ENCODE measurements around the gene RIMBP2.

RIMBP2 gene

DNA sequence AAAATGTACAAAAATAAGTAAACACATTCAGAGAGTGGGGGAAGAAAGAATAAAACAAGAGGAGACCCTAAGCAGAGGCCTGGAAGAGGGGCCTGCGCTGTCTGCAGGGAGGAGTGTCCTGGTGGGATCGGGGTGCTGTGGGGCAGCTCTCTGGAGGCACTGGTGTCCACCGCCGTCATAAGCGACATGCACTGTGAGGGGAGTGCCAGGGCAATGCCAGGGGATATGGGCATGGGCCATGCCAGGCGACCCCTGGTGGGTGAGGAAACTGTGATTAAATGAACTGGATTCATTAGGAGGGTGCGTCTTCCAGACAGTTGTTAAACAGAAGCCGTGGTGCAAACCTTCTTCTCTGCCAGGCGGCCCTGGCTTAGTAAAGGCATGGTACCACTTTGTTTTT, 261.8 kb downstream of the RIMBP2 start:
- no peak for DNase-seq

DNA sequence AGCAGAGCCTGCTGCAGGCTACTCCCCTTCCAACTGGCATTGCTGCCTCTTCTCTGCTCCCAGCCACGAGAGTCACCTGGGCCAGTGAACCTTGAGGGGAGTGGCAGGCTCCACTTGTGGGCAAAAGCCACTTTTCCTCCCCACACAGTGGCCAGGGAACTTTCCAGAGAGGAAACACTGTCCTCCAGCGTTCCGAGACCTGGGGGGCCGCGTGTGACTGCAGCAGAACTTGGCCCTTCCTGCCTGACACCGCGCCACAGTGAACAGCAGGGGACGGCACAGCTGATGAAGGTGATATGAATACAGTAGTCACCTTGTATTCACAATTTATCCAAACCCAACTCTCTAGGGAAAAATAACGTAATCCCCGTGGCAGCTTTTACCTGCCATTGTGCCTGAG, 263.6 kb downstream of the RIMBP2 start:
- DNase-seq: no peak

DNA sequence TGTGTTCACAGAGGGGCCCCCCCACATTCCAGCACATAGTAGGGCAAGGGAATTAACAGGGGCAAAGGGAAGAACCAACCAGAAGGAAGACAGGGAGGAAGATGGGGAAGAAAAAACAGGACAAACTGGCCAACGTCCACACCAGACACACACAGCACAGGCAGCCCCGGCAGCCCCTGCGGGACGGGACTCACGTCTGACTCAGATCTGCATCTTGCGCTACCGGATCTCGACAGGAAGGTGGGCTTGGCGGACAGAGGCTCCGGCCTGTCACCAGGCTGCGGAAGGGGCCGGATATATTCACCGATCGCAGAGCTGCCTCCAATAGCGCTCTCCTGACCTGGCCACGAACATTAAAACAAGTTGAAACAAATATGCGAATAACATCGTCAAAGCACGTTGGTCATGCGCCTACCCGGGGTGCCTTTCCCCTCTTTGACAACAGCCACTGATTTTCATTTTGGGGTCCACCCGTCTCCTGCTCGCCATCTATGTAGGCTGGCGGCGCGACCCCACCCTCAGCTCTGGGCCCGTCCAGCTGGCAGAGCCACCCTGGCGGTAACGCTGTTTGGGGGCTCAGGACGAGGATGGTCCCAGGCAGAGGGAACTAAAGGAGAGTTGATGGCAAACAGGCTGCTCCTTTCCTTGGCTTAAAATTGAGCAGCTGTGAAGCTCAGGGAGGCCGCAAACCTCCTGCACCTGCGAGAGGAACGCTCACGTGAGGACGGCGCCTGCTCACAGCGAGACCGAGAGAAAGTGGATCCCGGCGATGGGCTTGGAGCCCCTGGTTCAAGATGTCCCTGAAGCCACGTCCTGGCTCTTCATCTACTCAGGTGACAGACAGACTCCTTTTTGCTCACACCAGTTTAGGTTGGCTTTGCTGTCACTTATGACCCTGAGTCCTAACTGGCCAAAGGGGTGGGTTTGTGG, 264.8 kb downstream of the RIMBP2 start:
- no peak for DNase-seq

DNA sequence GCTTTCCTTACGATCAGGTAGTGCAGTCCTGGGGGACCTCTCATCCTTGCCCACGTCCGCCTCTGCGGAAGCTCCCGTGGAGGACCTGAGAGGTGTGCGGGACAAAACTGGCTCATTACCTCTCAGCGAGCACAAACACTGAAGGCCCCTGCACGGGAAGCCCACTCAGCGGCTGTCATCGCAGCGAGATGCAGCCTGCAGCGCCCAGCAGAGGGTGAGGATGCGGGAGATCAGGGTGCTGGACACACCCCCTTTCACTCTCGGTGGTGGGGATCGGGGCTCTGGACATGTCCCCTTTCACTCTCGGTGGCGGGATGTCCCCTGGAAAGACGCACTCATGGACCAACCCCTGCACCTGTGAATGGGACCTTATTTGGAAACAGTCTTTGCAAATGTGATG, 266.8 kb downstream of the RIMBP2 start:
- no peak for DNase-seq

DNA sequence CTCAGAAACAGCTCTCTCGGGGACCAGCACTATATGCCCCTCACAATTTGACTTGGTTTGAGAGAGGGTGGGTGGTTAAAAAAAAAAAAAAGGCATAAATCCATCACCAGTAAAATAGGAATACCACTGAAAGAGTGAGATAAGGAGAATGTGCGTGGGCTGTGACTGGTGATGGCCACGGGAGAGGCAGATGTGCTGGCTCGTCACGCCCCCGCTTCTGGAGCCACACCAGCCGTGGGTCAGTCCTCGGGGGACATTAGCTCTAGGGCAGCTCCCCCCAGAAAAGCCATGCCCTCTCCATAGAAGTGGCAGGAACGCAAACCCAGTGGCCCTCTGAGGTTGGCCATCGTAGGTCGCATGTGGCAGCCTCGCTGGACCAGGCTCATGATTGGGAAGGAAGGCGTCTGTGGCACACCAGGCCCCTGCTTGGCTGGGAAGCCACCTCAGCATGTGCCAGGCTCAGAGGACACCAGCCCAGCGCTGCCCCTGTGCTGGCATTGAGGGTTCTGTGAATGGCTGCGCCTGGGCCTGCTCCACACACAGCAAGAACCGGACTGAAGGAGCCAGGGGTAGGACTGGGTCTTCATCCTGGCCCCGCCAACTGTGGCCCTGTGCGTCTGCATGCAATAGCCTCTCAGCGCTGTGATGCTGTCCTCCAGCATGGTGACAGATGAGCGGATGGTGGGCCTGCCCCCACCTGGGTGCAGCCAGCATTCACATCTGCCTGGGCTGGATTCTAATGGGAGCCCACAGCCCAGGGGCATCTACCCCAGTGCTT, 267.9 kb downstream of the RIMBP2 start:
- DNase-seq: no peak

DNA sequence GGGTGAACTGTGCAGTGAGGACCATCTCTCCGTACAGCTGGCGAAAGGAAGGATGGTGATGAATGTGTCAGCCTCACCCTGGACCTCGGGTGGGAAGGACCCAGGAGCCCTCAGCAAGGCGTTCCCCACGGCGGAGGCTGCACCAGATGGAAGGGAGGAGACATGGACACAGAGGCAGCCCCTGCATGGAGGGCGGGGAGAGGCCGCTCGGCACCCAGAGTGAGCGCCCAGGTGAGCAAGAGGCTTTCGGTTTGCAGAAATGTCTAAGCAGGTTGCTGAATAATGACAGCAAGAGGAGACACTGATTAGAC, 268.5 kb downstream of the RIMBP2 start:
- no peak for DNase-seq

DNA sequence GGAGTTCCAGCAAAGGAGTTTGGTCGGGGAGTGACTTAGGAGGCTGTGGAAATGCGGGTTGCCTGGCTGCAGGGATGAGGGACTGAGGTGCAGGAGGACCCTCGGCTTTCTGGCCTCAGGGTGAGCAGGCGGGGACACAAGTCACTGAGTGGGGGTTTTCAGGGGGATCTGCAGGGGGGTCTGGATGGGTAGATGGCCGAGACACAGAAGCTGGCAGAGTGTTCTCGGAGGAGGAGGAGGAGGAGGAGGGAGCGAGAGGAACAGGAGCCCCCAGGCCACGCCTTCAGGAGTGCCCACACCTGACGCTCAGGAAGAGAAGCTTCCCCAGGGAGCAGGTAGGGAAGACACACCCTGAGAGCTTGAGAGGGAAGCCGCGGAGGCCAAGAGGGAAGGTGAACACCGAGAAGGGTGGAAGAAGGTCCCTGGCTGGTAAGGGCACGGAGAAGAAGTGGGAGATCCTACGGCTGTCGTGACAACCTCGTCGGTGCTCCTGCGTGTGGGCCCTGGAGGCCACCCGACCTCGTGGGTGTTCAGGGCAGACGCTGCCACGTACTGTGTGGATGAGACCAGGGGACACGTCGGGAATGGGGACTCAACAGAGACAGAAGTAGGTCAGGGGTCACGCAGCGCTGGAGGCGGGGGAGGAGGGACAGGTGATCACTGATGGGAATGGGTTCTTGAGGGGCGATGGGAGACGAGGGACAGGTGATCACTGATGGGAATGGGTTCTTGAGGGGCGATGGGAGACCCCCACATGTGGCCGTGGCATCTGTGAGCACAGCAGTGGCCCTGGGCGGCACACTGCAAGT, 269.0 kb downstream of the RIMBP2 start:
- DNase-seq: no peak

DNA sequence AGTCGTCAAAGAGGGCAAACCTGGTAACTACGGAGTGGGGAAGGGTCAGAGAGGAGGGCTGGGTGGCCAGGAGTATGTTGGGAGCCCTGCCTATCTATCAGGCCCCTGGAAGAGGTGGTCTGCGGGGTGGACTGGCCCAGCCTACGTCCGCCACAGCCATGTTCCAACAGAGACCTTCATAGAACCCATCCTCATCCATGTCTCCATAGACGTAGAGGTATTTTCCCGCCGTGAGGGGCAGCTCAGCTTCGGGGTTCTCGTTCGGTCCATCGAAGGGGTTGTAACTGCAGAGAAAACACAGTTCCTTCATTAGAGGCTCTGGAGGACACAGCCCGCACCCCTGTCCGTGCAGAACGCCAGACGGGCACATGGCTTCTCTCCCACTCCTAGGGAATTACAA, 271.1 kb downstream of the RIMBP2 start:
- no peak for DNase-seq

DNA sequence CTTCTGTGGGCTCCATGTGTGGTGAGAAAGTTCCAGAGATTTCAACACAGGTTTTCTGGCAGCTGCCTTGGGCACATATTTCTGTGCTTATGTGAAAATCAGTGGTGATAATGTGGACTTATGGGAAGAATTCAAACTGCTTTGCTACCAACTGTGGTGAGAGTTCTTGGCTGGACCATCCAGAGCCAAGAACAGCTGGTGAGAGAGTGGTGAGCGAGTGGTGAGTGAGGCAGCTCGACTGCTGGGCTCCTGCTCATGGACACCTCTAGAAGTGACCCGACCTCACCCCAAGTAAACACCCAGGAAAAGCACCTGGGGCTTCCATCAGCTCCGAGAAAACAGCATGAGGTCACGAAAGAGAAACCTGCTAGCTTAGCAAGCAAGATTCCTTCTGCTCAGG, 272.0 kb downstream of the RIMBP2 start:
- DNase-seq: no peak

DNA sequence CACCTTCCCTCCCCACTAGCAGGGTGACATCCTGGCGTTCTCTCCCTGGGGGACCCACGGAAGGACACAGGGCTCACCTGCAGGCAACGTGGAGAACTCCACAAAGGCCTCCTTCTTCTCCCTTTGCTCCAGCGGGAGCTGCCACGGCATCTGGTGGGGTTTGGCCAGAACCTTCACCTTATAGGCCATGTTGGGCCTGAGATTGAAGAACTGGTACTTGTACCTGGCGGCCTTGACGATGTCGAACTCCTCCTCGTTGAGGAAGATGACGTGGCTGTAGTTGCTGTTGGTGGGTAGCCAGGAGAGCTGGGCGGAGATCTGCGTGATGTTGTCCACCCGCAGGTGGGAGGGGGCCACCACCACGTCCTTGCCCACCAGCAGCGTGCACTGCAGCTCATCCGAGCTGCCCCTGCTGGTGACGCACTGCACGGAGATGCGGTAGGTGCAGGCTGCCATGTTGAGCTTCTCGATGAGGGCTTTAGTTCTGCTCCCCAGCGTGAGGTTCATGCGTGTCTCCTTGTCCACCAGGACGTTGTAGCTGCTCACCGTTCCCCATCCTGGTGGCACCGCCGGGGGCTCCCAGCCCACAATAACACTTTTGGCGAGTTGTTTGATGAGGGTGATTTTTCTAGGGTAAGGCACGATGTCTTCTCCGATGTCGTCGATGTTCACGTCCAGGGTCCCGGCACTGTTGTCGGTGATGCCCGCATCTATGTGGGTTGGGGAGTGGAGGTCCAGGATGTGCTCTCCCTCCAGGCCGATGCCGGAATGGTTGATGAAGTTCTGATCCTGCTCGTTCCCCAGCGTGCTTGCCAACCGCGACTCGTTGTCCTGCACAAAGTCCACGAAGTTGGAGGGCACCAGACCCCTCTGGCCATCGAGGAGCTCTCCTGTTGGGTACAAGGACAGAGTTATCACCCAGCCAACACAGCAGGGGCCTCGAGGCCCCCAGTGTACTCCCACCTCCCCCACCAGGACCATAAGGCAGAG, 274.0 kb downstream of the RIMBP2 start:
- DNase-seq: no peak

DNA sequence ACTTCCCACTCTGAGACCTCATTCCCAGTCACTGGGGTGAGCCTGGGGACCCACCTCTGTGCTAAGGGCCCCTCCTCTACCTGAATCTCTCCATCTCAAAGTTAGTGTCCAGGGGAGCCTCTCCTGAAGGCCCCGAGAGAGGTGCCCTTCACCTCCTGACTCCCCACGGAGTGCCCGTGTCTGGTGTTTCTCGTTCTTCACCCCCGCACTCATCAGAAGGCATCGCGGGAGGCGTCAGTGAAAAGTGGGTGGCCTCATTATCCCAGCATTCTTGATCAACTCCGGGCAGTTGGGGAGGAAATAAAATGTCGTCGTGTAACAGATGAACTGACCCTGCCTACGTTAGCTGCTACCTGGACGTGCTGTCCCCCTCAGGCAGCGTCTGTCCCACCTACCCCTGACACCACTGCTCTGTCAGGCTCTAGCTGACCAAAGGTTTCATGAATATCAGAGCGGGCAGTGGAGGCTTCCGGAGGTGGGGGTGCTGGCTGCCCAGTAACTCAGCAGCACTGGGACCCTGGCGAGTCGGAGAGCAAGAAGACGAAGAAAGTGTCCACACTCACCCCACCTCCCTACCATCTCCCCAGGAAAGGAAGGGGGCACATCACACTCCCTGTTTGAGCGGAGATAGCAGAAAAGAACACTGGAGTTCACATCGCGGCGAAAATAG, 275.6 kb downstream of the RIMBP2 start:
- DNase-seq: no peak

DNA sequence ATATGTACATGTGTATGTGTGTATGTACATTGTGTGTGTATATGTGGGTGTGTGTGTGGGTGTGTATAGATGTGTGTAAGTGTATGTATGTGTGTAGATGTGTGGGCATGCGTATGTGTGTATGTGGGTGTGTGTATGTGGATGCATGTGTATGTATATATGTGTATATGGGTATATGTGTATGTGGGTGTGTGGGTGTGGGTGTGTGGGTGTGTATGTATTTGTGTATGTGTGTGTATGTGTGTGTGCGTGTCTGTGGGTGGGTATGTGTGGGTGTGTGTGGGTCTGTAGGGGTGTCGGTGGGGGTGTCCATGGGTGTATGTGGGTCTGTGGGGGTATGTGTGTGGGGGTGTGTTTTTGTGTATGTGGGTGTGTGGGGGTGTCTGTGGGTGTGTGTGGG, 276.8 kb downstream of the RIMBP2 start:
- DNase-seq: no peak

DNA sequence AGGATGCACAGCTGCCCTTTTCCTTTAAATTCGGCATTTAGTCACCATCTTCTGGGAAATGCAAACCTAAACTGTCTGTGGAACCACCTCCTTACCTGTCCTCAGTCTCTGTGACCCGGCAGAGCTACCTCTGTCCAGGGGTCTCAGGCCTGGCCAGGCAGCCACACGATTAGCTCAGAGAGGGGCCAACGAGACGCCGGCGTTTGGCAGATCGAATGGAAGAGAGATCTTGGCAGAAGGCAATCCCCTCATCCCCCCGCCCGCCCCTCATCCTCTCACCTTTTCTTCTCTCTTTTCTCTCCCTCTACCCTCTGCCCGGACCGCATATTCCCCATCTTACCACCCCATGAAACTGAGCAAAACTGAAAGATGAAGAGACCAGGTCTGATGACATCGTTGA, 277.4 kb downstream of the RIMBP2 start:
- DNase-seq: no peak

DNA sequence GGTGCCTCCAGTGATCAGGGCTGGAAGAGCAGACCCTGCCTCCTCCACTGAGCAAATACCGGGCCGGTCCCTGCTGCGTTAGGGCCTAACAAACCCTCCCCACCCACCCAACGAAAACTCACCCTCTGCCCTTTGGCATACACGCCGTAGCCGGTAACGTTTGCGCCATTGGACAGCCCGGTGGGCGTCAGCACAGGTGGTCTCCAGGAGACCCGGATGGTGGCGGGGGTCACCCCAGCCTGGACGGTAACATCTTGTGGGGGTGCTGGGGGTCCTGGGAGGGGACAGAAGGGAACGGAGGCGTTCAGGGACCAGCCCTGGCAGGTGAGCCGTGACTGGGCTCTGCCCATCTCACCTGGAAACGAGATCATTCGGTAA, 277.9 kb downstream of the RIMBP2 start:
- DNase-seq: no peak

DNA sequence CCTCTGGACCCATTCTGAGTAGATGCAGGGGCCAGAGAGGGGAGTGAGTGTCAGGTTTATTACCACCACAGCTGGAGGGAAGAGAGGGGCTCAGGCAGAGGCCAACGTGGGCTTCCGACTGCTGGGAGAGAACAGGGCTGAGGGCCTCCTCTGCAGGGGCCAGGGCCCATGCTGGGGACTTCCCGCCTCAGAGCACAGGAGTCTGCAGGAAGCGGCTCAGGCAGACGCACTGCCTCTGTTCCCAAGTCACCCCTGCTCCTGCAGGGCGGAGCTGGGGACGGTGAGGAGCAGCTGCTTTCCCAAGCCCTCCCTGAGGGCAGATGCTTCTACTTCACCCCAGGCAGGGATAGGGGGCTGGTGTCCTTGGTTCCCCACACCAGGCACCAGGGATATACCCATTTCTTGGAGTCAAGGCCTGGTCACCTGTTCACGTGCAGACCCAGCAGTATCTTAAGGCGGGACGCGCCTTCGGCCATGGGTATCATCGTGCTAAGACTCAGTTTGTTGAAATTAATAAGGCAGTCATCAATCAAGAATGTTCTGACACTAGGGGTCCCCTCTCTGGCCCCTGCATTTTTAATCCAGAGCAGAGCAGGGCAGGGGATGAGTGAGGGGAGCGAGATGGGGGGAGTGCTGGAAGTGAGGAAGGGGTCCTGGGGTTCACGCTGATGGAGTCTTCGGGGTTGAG, 278.4 kb downstream of the RIMBP2 start:
- DNase-seq: no peak

DNA sequence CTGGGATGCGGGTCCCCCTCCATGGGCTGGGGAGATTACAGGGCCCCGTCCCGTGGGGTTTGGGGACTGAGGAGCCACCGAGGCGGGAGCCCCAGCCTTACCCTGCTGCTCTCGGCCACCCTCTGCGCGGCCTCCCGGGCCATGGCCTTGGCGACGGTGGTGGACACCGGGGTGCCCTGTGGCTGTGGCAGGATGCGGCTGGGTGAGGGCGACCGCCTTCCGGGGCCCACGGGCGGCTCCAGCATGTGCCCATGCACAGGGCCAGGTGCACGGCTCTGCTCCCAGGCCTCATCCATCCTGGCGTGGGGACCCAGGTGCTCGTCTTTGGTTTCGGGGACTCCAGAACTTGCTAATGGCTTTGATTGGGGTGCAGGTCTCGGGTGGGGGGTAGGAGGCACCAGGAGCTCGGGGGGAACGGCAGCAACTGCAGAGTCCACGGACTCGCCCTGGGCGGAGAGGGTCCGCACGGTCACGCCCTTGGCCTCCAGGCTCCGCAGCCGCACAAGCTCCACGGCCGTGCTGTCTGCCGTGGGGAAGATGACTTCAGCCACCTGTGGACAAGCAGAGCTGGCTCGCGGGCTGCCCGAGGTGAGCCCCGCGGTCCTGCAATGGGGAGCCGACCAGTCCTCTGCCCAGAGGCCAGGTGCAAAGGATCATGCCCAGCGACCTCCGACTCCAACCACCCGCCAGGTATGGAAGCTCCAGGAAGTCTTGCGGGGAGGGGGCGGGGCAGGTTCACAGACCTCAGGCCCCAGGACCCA, 279.2 kb downstream of the RIMBP2 start:
- no peak for DNase-seq

DNA sequence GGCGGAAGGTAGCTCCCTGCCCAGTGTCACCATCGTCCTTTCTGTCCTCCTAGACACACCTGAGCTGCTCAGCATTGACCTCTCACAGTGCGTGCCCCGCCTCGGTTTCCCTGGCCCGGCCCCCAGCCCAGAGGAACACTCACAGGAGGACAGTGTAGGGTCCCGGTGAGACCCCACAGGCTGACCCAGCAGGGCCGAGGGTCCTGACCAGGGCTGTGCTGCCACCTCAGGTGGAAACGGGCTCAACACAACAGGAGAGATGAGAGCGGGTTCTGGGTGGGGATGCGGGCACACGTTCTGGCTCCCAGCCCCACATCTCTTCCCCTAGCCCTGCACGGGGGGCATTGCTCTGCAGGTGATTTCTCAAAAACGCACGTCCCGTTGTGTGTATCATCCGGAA, 280.3 kb downstream of the RIMBP2 start:
- no peak for DNase-seq

DNA sequence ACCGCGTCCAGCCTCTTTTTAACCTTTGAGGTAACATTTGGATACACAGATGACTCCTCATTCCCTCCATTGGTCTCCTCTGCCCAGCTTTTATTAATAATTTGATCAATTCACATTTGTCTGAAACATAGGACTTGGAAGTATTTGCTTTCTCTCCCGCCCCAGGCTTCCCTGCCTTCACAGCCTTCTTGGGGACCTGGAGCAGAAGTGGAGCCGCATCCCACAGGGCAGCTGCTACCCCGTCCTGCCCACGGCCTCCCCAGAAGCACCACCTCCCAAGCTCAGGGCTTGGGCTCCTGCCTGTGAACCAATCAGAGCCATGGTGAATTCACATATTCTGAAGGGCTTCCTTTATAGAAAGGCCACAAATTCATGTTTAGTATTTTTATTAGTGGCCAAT, 280.8 kb downstream of the RIMBP2 start:
- DNase-seq: no peak

DNA sequence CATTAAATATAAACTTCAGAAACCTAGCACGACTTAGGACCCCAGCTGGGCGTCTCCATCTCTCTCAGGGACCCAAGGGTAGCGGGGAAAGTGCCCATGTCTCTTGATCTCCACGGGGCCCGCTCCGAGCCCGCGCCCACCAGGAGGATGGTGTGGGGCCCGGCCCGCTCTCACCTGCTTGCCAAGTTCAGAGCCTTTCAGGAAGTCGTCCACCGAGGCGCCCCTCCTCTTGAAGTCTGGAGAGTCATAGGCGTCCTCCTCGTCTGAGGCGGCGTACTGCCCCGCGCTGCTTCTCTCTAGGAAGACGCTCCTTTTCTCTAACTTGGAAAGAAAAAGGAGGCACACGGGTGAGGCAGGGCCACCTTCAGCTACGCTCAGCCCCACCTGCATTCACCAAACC, 281.5 kb downstream of the RIMBP2 start:
- no peak for DNase-seq

DNA sequence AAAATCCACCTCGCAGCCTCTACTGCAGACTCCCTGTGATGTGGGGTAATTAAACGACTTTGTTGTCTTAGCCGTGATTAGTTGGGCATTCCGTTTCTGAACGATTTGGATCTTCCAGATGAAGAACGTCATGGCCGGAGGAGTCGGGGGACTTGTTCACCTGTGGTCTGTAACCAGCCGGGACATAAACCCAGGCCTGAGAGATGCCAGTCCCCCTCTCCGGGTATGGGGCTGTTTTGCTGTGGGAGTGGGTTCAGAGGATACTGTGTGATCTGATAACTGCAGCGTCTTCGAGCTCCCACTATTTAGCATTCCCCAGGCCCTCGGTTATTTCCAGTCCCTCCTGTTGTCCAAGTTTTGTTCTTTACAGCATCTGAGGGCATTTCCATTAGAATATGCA, 282.3 kb downstream of the RIMBP2 start:
- DNase-seq: no peak
